ENCODE measurements around the gene PXN. TPM values are rescaled to one million over a fixed set of nuclear protein-coding genes. Genes with fewer than 3 reads are reported as not detected.
"Not testable (repeated sequence)": the region's sequence is repeated elsewhere in the genome, so short reads cannot be mapped to it uniquely, and the experiment has no call there.

PXN gene
- total RNA-seq, 2 experiments from 2014 or later, result 229 to 230 TPM

DNA sequence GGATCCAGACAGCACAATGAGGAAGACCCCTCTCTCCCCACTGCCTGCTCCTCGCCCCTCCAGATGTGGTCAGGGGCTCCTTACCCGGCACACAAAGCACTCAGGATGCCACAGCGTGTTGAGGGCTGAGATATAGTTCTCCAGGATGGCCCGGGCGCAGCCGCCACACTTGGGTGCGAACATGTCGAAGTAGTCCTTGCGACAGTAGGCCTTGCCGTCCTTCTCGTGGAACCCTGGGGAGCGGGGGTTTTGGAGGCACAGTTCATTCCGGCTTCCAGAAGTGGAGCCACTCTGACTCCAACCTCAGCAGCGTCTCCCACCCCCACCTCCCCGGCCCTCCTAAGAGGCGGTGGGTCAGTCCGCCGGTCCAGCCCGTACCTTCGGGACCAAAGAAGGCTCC, 51.8 kb downstream of the PXN start:
- H3K36me3 Mint-ChIP-seq (ENCODE audit: low read depth), result peaks cover 68% of the 10 kb centered on the region
- no peaks in the 10 kb centered on the region for H3K9me3 ChIP-seq (ENCODE audit: control insufficient read depth in 1 of 2, insufficient read depth in 1 of 2, low read length in 2 of 2)
- DNase-seq (no peak), ATAC-seq (ENCODE audit: poor library complexity) (no peak)
- H3K4me1 Mint-ChIP-seq (ENCODE audit: low read depth), result no peaks in the 10 kb centered on the region
- no peak overlapping the region for H3K27ac ChIP-seq (ENCODE audit: low read depth in 1 of 2, low read length in 2 of 2)
- TF ChIP-seq, protein P1, sequence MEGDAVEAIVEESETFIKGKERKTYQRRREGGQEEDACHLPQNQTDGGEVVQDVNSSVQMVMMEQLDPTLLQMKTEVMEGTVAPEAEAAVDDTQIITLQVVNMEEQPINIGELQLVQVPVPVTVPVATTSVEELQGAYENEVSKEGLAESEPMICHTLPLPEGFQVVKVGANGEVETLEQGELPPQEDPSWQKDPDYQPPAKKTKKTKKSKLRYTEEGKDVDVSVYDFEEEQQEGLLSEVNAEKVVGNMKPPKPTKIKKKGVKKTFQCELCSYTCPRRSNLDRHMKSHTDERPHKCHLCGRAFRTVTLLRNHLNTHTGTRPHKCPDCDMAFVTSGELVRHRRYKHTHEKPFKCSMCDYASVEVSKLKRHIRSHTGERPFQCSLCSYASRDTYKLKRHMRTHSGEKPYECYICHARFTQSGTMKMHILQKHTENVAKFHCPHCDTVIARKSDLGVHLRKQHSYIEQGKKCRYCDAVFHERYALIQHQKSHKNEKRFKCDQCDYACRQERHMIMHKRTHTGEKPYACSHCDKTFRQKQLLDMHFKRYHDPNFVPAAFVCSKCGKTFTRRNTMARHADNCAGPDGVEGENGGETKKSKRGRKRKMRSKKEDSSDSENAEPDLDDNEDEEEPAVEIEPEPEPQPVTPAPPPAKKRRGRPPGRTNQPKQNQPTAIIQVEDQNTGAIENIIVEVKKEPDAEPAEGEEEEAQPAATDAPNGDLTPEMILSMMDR (IDR thresholded peaks at IDR 0.05), result no peak
- CTCF ChIA-PET, result no interaction called here
- H3K4me3 ChIP-seq (ENCODE audit: low read length), result no peak overlapping the region
- no peaks in the 10 kb centered on the region for H3K27me3 ChIP-seq (ENCODE audit: control insufficient read depth in 1 of 2, insufficient read depth in 2 of 2, low read length in 2 of 2)
- no peaks in the 10 kb centered on the region for H3K27me3 Mint-ChIP-seq
- H3K36me3 ChIP-seq (ENCODE audit: insufficient read depth, low read length), result peaks cover 84% of the 10 kb centered on the region
- intact Hi-C loops (cut with DNase I, micrococcal nuclease), result no loop called here
- H3K4me1 ChIP-seq (ENCODE audit: insufficient read depth, low read length), result no peaks in the 10 kb centered on the region
- no peak overlapping the region for H3K4me3 Mint-ChIP-seq
- H3K9me3 Mint-ChIP-seq, result no peaks in the 10 kb centered on the region
- POLR2A ChIA-PET, result no interaction called here
- no peak overlapping the region for H3K27ac Mint-ChIP-seq

DNA sequence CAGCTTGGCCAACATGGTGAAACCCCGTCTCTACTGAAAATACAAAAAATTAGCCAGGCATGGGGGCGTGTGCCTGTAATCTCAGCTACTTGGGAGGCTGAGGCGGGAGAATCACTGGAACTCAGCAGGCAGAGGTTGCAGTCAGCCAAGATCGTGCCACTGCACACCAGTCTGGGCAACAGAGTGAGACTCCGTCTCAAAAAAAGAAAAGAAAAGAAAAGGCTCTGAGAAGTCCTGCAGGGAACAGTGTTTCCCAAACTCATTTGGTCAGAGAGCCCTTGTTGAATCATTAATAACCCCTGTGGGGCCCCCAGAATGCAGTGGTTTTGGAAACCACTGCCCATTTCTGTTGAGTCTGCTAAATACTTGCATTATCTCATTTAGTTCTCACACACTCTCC, 52.3 kb downstream of the PXN start:
- ATAC-seq (ENCODE audit: poor library complexity); intact Hi-C loops (cut with DNase I, micrococcal nuclease): not testable (repeated sequence)
- POLR2A ChIA-PET, result interaction anchor here (3.5 kb wide), 1 partner anchor 12 kb away, joined by 18 read pairs; the partner anchor contains the start of gene RPLP0

DNA sequence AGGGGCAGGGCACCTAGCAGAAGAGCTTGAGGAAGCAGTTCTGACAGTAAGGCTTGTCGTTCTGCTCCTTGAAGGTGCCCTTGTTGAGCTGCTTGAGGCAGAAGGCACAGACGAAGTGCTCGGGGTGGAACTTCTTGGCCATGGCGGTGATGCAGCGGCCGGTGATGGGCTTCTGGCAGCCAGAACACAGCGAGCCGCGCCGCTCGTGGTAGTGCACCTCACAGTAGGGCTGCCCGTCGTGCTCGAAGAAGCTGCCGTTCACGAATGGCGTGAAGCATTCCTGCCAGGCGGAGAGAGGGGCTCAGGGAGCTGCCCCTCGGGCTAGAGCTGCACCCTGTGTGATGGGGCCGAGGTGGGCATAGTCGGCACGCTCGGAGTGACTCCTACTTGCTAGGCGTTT, 53.2 kb downstream of the PXN start:
- POLR2A ChIA-PET, result interaction anchor here (3.5 kb wide), 1 partner anchor 11 kb away, joined by 18 read pairs; the partner anchor contains the start of gene RPLP0
- intact Hi-C loops (cut with DNase I, micrococcal nuclease), result no loop called here

More for the DNA sequence above, 52.3 kb downstream of the PXN start:
- H3K9me3 ChIP-seq (ENCODE audit: control insufficient read depth in 1 of 2, insufficient read depth in 1 of 2, low read length in 2 of 2); H3K4me1 Mint-ChIP-seq (ENCODE audit: low read depth); H3K27ac Mint-ChIP-seq; CTCF ChIA-PET; H3K4me3 ChIP-seq (ENCODE audit: low read length); H3K4me1 ChIP-seq (ENCODE audit: insufficient read depth, low read length); H3K27me3 Mint-ChIP-seq; H3K27ac ChIP-seq (ENCODE audit: low read depth in 1 of 2, low read length in 2 of 2); H3K27me3 ChIP-seq (ENCODE audit: control insufficient read depth in 1 of 2, insufficient read depth in 2 of 2, low read length in 2 of 2); DNase-seq; H3K9me3 Mint-ChIP-seq; H3K4me3 Mint-ChIP-seq: not testable (repeated sequence)
- peaks cover 79% of the 10 kb centered on the region for H3K36me3 ChIP-seq (ENCODE audit: insufficient read depth, low read length)
- H3K36me3 Mint-ChIP-seq (ENCODE audit: low read depth), result peaks cover 65% of the 10 kb centered on the region

More for the DNA sequence above, 53.2 kb downstream of the PXN start:
- Mint-ChIP-seq H3K27me3 (no peaks in the 10 kb centered on the region), H3K9me3 (no peaks in the 10 kb centered on the region), H3K4me1 (ENCODE audit: low read depth) (no peaks in the 10 kb centered on the region), H3K36me3 (ENCODE audit: low read depth) (peaks cover 67% of the 10 kb centered on the region), H3K4me3 (no peak overlapping the region), H3K27ac (no peak overlapping the region)
- H3K9me3 ChIP-seq (ENCODE audit: control insufficient read depth in 1 of 2, insufficient read depth in 1 of 2, low read length in 2 of 2), result no peaks in the 10 kb centered on the region
- CTCF ChIA-PET, result no interaction called here
- H3K27ac ChIP-seq (ENCODE audit: low read depth in 1 of 2, low read length in 2 of 2), result no peak overlapping the region
- no peaks in the 10 kb centered on the region for H3K4me1 ChIP-seq (ENCODE audit: insufficient read depth, low read length)
- TF ChIP-seq, protein P1 (IDR thresholded peaks at IDR 0.05), result no peak
- H3K4me3 ChIP-seq (ENCODE audit: low read length), result no peak overlapping the region
- ATAC-seq (ENCODE audit: poor library complexity) (no peak), DNase-seq (no peak)
- peaks cover 80% of the 10 kb centered on the region for H3K36me3 ChIP-seq (ENCODE audit: insufficient read depth, low read length)
- no peaks in the 10 kb centered on the region for H3K27me3 ChIP-seq (ENCODE audit: control insufficient read depth in 1 of 2, insufficient read depth in 2 of 2, low read length in 2 of 2)
